Stimulated activated CD4-positive, alpha-beta T cell treated with anti-CD3 and anti-CD28 coated beads, Interleukin-2, amount 100 ng/mL, for 48 hours (primary cell): ENCODE data around the gene TRIM27.
"Not testable (repeated sequence)": the region's sequence is repeated elsewhere in the genome, so short reads cannot be mapped to it uniquely, and the experiment has no call there.

Experiments
- DNase-seq, 2 donors: peaks; one replicate each; pipeline ENCODE4 v3.0.0-alpha.2; 2020

The TRIM27 gene

DNA sequence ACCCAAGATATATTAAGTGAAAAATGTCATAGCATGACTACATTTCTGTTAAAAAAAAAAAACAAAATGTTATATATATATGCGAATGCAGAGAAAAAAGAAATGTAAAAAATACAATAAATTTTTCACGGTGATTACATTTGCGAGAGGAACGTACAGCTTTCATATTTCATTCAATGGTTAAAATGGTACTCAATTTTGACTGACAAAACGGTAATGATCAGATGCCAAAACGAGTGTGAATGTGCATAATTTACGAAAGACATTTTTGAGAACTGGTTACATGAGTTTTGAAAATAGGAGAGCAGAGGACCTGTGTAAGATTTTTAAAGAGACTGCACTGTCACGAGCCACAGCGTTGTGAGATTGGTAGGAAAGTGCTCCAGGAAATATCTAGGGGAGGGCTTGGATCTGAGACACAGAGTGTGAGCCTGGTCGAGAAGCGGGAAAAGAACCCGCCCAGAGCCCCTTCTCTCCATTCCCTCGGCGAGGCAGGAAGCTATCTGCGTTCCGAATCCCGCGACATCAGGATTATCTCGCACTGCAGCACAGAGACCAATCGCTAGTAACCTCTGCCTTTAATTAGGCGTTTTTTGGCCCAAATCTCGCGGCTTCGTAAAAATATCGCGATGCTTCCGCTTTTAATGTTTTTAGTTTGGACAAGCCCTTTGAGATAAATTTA lies 28.5 kb downstream of the TRIM27 start:
- peak; percentile 83 to 85 for DNase-seq

DNA sequence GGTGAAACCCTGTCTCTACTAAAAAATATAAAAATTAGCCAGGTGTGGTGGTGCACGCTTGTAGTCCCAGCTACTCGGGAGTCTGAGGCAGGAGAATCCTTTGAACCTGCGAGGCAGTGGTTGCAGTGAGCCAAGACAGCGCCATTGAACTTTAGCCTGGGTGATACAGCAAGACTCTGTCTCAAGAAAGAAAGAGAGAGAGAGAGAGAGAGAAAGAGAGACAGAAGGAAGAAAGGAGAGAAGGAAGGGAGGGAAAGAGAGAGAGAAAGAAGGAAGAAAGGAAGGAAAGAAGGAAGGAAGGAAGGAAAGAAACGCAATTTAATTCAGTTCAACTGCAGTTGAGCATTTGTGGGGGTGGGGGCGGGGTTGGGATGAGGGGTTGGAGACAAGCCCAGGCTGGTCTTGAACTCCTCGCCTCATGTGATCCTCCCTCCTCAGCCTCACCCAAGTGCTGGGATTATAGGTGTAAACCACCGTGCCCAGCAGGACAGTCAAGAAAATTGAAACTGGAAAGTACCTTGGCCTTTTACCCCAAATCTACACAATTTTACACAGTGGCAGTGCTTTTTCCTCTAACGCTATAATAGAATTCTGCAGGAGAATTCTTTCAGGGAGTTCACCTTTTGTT lies 30.5 kb downstream of the TRIM27 start:
- DNase-seq = no peak

GRCh38 chr6:28892525-28892924 lies 31.3 kb downstream of the TRIM27 start:
- DNase-seq = no peak

DNA sequence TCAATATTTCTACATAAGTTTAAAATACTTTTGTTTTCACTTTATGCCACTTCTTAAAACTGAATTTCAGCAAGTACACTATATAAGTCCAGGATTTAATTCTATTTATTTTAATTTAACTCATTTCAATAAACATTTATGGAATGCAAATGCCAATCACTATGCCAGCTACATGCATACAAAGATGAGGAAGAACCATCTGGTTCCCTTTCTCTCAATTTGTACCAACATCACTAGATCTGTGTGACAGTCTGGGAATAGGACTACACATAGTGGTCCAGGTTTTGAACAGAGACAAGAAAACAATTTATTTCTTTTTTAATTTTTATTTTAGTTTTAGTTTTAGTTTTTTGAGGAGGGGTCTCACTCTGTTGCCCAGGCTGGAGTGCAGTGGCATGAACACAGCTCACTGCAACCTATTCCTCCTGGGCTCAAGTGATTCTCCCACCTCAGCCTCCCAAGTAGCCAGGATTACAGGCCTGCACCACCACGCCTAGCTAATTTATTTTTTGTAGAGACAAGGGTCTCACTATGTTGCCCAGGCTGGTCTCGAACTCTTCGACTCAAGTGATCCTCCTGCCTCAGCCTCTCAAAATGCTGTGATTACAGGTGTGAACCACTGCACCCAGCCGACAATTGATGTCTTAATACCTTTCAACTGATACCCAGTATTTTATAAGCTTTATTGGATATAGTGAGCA lies 35.8 kb downstream of the TRIM27 start:
- DNase-seq = no peak

- no peak for DNase-seq
These were observed 37.7 kb downstream of the TRIM27 start for GRCh38 chr6:28886079-28886439.

- DNase-seq = peak; percentile 47 to 59
These were observed 39.2 kb downstream of the TRIM27 start for GRCh38 chr6:28884423-28885131.

DNA sequence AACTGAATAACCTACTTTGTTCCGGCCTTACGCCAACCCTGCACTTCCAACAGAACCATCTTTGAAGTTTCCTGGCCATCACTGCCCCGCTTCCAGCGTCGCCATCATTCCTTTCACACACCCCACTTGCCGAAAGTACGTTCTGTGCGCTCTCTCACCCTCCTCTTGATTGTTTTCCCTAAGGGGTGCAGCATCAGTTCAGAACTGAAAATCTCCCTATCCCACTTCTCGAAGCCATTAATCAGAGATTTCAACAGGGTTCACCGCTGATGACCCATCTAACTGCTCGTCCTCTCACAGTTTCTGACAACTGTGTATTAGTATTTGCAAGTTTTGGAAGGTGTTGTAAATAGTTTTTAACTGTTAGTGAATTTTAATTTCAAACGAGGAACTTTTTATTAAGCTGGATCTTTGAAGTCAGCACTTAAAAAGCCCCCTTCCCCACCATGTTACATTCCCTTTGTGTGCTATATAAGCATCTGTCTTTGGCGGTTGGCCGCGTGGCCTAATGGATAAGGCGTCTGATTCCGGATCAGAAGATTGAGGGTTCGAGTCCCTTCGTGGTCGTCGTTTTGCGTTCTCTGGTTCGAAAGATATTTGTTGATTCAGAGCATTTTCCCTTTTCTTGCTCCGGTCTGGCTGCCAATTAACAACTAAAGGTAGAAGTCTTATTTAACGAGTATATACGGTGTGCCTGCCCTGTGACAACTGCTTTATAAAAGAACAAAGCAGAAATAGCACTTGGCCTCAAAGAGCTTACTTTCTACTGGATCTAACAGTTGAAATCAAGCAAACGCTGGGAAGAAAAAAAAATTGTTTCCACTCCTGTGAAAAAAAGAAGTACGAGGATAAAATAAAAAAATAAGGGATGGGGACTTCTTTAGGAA lies 42.6 kb downstream of the TRIM27 start:
- peak; percentile 73 to 74 for DNase-seq

GRCh38 chr6:28880519-28880893 lies 43.3 kb downstream of the TRIM27 start:
- DNase-seq = no peak

DNA sequence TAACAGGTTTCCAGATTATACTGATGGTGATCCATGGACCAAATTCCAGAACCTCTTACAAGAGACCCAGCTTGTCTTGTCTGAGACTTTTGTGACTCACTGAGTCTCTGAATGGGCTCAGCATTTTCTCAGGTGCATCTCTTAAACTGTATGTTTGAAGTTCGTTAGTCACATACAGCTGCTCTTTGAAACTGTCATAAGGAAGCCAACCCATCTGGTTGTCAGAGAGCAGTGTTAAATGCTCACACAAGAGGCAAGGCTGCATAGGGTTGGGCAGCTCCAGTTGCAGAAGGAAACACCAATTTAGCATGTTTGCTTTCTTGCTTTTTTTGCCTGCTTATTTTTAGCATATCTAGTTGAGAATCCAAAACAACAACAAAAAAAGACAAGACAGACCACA lies 47.1 kb downstream of the TRIM27 start:
- DNase-seq = no peak

DNA sequence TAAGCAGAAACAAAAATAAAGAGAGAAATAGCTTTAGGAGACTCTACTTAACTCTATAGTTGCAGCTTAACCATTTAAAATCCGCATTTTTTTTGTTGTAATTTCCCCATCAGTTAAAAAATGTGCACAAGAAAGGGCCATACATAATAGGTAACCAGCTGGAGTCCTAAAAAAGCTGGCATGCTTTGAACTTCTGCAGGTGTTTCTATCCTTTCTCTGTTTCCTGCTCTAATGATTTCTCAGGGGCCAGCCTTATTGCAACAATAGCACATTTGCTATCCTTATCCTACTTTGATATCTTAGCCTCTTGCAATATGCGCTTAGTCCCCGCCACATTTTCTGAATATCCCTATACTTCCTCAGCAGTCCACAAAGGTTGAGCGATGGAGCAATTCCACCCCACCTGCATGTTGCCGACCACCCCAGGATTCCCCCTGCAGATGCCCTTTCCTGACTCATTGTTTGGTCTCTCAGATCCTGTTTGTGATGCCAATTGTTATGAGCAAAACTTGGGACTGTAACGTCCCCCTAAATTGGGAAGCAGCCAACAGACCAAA lies 48.5 kb downstream of the TRIM27 start:
- no peak for DNase-seq

DNA sequence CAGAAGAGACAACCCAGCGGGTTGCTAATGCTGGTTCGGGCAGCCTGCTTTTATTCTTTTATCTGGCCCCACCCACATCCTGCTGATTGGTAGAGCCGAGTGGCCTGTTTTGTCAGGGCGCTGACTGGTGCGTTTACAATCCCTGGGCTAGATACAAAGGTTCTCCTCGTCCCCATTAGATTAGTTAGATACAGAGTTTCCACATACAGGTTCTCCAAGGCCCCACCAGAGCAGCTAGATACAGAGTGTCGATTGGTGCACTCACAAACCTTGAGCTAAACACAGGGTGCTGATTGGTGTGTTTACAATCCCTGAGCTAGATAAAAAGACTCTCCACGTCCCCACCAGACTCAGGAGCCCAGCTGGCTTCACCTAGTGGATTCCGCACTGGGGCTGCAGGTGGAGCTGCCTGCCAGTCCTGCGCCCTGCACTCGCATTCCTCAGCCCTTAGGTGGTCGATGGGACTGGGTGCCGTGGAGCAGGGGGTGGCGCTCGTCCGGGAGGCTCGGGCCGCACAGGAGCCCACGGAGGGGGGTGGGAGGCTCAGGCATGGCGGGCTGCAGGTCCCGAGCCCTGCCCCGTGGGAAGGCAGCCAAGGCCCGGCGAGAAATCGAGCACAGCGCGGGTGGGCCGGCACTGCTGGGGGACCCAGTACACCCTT lies 51.5 kb downstream of the TRIM27 start:
- DNase-seq = not testable (repeated sequence)

DNA sequence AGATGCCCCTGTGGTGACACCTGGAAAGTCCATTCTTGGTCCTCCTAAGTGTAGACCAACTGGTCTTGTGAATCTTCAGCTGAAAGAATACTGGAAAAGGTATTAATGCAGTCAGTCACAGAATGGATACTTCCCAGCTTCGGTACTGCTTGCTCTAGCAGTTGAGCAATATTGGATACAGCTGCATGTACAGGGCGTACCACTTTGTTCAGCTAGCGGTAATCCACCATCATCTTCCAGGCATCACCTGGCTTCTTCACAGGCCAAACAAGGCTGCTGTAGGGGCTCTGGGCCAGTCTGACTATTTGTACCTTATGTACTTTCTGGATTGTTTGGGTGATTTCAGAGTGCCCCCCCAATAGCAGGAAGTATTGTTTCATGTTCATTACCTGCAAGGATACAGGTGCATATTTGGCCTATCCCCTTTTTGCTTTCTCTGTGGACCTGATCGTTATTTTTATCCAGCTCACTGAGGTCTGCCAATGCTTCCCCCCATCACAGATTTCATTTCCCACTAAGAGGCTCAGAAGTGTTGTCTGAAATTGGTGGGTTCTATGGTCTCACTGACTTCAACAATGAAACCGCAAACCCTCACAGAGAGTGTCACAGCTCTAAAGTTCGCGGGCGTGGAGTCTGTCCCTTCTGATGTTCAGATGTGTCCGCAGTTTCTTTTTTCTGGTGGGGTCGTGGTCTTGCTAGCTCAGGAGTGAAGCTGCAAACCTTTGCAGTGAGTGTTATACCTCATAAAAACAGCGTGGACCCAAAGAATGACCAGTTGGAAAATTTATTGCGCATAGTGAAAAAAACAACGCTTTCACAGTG lies 52.2 kb downstream of the TRIM27 start:
- DNase-seq = no peak

GRCh38 chr6:28868873-28869272 lies 54.9 kb downstream of the TRIM27 start:
- no peak for DNase-seq

DNA sequence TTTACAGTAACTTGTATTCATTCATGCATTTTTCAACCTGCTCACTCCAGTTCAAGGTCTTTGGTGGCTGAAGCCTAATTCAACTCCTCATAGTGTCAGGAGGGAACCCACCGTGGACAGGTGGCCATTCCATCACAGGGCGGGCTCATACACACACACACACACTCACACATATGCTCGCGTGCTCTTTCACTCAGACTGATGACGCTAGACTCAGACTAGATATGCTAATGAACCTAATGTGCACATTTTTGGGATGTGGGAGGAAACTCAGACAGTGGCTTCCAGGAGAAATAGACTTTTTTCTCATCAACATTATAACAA lies 56.7 kb downstream of the TRIM27 start:
- DNase-seq = peak in 1 of 2 donors; percentile 4

- peak; percentile 66 to 69 for DNase-seq
These were observed 57.3 kb downstream of the TRIM27 start for GRCh38 chr6:28866205-28867085.

- DNase-seq = peak; percentile 40 to 55
These were observed 58.2 kb downstream of the TRIM27 start for GRCh38 chr6:28865401-28866204.

DNA sequence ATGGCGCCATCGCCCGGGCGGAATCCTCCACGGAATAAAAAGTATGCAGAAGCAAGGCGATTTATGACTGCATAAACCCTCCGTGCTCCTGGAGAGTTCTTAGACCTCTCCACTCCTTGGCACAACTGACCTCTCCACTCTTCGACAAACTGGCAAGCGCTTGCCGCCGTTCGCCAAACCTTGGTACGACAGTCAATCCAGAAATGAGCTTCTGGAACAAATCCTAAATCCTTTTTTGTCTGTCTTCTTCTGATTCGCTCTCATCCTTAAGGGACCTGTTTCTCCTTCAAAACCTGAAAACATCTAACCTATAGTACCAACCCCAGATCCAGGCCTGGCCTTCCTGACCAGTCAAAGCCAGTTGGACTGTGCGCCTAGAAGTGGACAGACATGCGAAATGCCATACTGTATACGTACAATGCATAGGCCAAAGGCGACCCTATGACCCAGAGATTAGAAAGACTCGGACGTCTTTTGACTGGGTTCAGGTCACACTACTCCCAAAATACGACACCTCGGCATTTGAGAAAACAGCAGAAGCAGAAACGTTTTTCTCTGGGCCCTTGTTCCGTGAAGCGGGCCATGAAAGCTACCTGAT lies 59.4 kb downstream of the TRIM27 start:
- DNase-seq = no peak

- peak; percentile 90 to 92 for DNase-seq
These were observed 60.0 kb downstream of the TRIM27 start for GRCh38 chr6:28863604-28864325.
